Endothelial cell of umbilical vein (primary cell): ENCODE results near the gene SYT7. TPM values are rescaled to one million over a fixed set of nuclear protein-coding genes. Genes with fewer than 3 reads are reported as not detected.

ENCODE experiments used
- BruUV-seq: library from RNA; stranded (reverse); fragments of 400-500 nt; replicated peaks from 2 replicates; lab custom pipeline; 2021; lab: Mats Ljungman, UMichigan
- CTCF ChIA-PET: fragments of 300-600, 350-600 bp; sonication (Branson Sonifier 250); formaldehyde crosslinking; loops from one replicate; lab custom pipeline; 2021; ENCODE audit warnings: antibody characterized with exemption, inconsistent platforms; lab: Charles Lee
- POLR2A ChIA-PET: fragments of 300-600, 350-600 bp; sonication (Branson Sonifier 250); formaldehyde crosslinking; loops from one replicate; lab custom pipeline; 2021; ENCODE audit warnings: antibody characterized with exemption, inconsistent platforms; lab: Charles Lee
- DNase-seq: peaks from one replicate; pipeline ENCODE4 v3.0.0-alpha.2; 2011; ENCODE audit warnings: low read depth, low spot score
- FAIRE-seq: peaks from 2 replicates; lab custom pipeline; 2011; peaks lifted over from hg19 to GRCh38; lab: Jason Lieb, UNC
- H2AFZ ChIP-seq: 2 replicates; pipeline ENCODE4 v1.6.0; 2012; ENCODE audit warnings: low read depth, low read length, control low read depth, inconsistent platforms
- H3K27ac ChIP-seq: 2 replicates; pipeline ENCODE4 v1.5.1; 2011; ENCODE audit warnings: low read depth, mild to moderate bottlenecking, control low read depth, low read length, moderate library complexity; ENCODE audit not compliant: insufficient read depth
- H3K27me3 ChIP-seq, 2 experiments: 2 replicates each; pipeline versions ENCODE4 v1.6.0 to v1.6.1; 2011; ENCODE audit warnings: low read length in 2 of 2, mixed read lengths in 1 of 2; ENCODE audit not compliant: control insufficient read depth in 2 of 2, insufficient read depth in 2 of 2
- H3K36me3 ChIP-seq, 2 experiments: 2 replicates in 1 of 2; 3 replicates in 1 of 2; pipeline ENCODE4 v1.5.1; 2011; ENCODE audit warnings: low read length in 2 of 2, mild to moderate bottlenecking in 1 of 2, moderate library complexity in 1 of 2; ENCODE audit not compliant: control insufficient read depth in 2 of 2, insufficient read depth in 2 of 2; ENCODE audit errors: extremely low read depth in 1 of 2
- H3K4me1 ChIP-seq: 3 replicates; pipeline ENCODE4 v1.5.1; 2011; ENCODE audit warnings: mild to moderate bottlenecking, low read length; ENCODE audit not compliant: control insufficient read depth, insufficient read depth; ENCODE audit errors: extremely low read depth
- H3K4me2 ChIP-seq: 2 replicates; pipeline ENCODE4 v1.6.1; 2011; ENCODE audit warnings: low read length, control low read depth, mixed read lengths; ENCODE audit not compliant: insufficient read depth
- H3K4me3 ChIP-seq, 3 experiments: fragments of 200-600 bp in 1 of 3; sonication (generic), shearing (Covaris generic) in 1 of 3; replicated peaks in 1 of 3; 2 replicates each; pipeline ENCODE4 v1.5.1; 2011 to 2016; ENCODE audit warnings: control low read depth in 3 of 3, low read length in 3 of 3, mild to moderate bottlenecking in 2 of 3, inconsistent platforms in 1 of 3, low read depth in 1 of 3, moderate library complexity in 1 of 3; ENCODE audit not compliant: insufficient read depth in 1 of 3
- H3K79me2 ChIP-seq: 2 replicates; pipeline ENCODE4 v1.6.0; 2012; ENCODE audit warnings: low read length, inconsistent platforms; ENCODE audit not compliant: control insufficient read depth, insufficient read depth
- H3K9ac ChIP-seq: replicated peaks from 2 replicates; pipeline ENCODE3; 2011; ENCODE audit warnings: low read length, control low read depth; ENCODE audit not compliant: insufficient read depth; ENCODE audit errors: extremely low read depth
- H3K9me1 ChIP-seq: replicated peaks from 3 replicates; pipeline ENCODE4 v1.6.0; 2011; ENCODE audit warnings: mild to moderate bottlenecking, low read length; ENCODE audit not compliant: control insufficient read depth, insufficient read depth; ENCODE audit errors: extremely low read depth
- H3K9me3 ChIP-seq: replicated peaks from 2 replicates; pipeline ENCODE4 v1.5.1; 2012; ENCODE audit warnings: low read length, inconsistent platforms; ENCODE audit not compliant: control insufficient read depth, insufficient read depth
- H4K20me1 ChIP-seq: replicated peaks from 2 replicates; pipeline ENCODE3; 2011; ENCODE audit warnings: mild to moderate bottlenecking, low read length; ENCODE audit not compliant: control insufficient read depth, insufficient read depth; ENCODE audit errors: extremely low read depth
- CTCF ChIP-seq, 2 donors: IDR thresholded peaks; 1 replicate in 1 of 2; 2 replicates in 1 of 2; pipeline ENCODE4 v1.5.1; 2011; ENCODE audit warnings: low read length in 2 of 2, mild to moderate bottlenecking in 2 of 2, moderate library complexity in 2 of 2, control low read depth in 1 of 2, inconsistent platforms in 1 of 2, low read depth in 1 of 2; ENCODE audit not compliant: insufficient read depth in 1 of 2; ENCODE audit errors: extremely low read depth in 1 of 2
- EZH2 ChIP-seq: IDR thresholded peaks from 2 replicates; pipeline ENCODE4 v1.6.1; 2012; ENCODE audit warnings: borderline replicate concordance, low read depth, mild to moderate bottlenecking, moderate library complexity, low read length, inconsistent platforms; ENCODE audit not compliant: severe bottlenecking
- FOS ChIP-seq: IDR thresholded peaks from 2 replicates; pipeline ENCODE4 v1.6.1; 2011; ENCODE audit warnings: mild to moderate bottlenecking, low read length, moderate library complexity, borderline replicate concordance; ENCODE audit not compliant: insufficient read depth
- GATA2 ChIP-seq: IDR thresholded peaks from 2 replicates; pipeline ENCODE4 v1.7.0; 2011; ENCODE audit warnings: low read depth, mild to moderate bottlenecking, moderate library complexity, mixed read lengths, low read length; ENCODE audit not compliant: insufficient read length, insufficient read depth
- JUN ChIP-seq: IDR thresholded peaks from 2 replicates; pipeline ENCODE4 v1.6.1; 2011; ENCODE audit warnings: borderline replicate concordance, low read depth; ENCODE audit not compliant: insufficient read length, insufficient read depth
- MAX ChIP-seq: IDR thresholded peaks from 2 replicates; pipeline ENCODE4 v1.6.1; 2011; ENCODE audit not compliant: insufficient read depth, insufficient read length
- MYC ChIP-seq: IDR thresholded peaks from one replicate; pipeline ENCODE4 v1.6.1; 2011; ENCODE audit warnings: mild to moderate bottlenecking, low read depth, low read length
- POLR2A ChIP-seq: IDR thresholded peaks from 2 replicates; pipeline ENCODE4 v1.6.1; 2012; ENCODE audit warnings: low read depth, mild to moderate bottlenecking, control low read depth, low read length
- POLR2AphosphoS5 ChIP-seq: IDR thresholded peaks from 2 replicates; pipeline ENCODE4 v1.6.1; 2012; ENCODE audit warnings: low read depth, mild to moderate bottlenecking, control low read depth, low read length, moderate library complexity; ENCODE audit not compliant: insufficient read depth
- dilution Hi-C: fragments of 300-500 bp; cut with MboI; formaldehyde crosslinking; loops from one replicate; pipeline ENCODE4 v1.15.0; 2019; ENCODE audit warnings: low sequenced_read_pairs; ENCODE audit not compliant: extremely low pct_ligation_motif_present
- intact Hi-C: fragments of 100-400 bp; cut with micrococcal nuclease; formaldehyde crosslinking; loops from one replicate; pipeline ENCODE4 v1.10.0; 2022
- polyA plus RNA-seq, 4 experiments: library from polyadenylated mRNA; depleted of rRNA in 3 of 4; stranded (reverse) in 3 of 4; unstranded in 1 of 4; fragments of >200 nt; gene quantifications; 2 replicates each; pipeline versions ENCODE4 v1.2.1 to v1.2.3, GENCODE V29; 2011 to 2012; ENCODE audit warnings: missing spikeins in 1 of 4
- total RNA-seq: library from RNA; stranded (reverse); gene quantifications from 2 replicates; pipeline ENCODE4 v1.2.3, GENCODE V29; 2021

Gene SYT7
- total and polyA plus RNA-seq, 2 donors (not counting 3 experiments of a cell fraction or from before 2014, with no cell fraction given) = 0.08 to 0.55 TPM

- Histone ChIP-seq H3K9me1 (no peaks in the 10 kb centered on the region), H3K9ac (no peak overlapping the region), H3K79me2 (no peaks in the 10 kb centered on the region), H3K4me2 (no peak overlapping the region), H3K27ac (no peak overlapping the region), H3K36me3 (no peaks in the 10 kb centered on the region), H4K20me1 (no peaks in the 10 kb centered on the region), H3K4me1 (no peaks in the 10 kb centered on the region), H3K4me3 (no peak overlapping the region), H2AFZ (no peak overlapping the region), H3K27me3 (no peaks in the 10 kb centered on the region), H3K9me3 (no peaks in the 10 kb centered on the region)
- no peak for FAIRE-seq
- DNase-seq = no peak
- BruUV-seq = no TSS peak
- intact Hi-C loops = no loop called here
- ChIA-PET CTCF (interaction anchor here (1.3 to 4.1 kb wide), 4 partner anchors 8 to 149 kb away, joined by 6 to 20 read pairs (median 10); no protein-coding TSS in a partner anchor), POLR2A (no interaction called here)
- TF ChIP-seq POLR2AphosphoS5 = no peak
- TF ChIP-seq MAX = no peak
- TF ChIP-seq JUN = no peak
- no peak for TF ChIP-seq POLR2A
- TF ChIP-seq MYC = no peak
- no peak for TF ChIP-seq GATA2
- no peak for TF ChIP-seq FOS
- no peak for TF ChIP-seq CTCF (IDR thresholded peaks at IDR 0.05; ENCODE audit: extremely low read depth in 1 of 2, insufficient read depth in 1 of 2, low read depth in 1 of 2, low read length in 2 of 2)
- no peak for TF ChIP-seq EZH2
- dilution Hi-C loops = no loop called here
Observed at GRCh38 chr11:61489833-61490721, 90.8 kb downstream of the SYT7 start.
